Activated T-cell treated with anti-CD3 and anti-CD28 coated beads, Interleukin-2, amount 50 U/mL, for 4 hours (primary cell): ENCODE data around the gene CFDP1. TPM values are rescaled to one million over a fixed set of nuclear protein-coding genes. Genes with fewer than 3 reads are reported as not detected.

ENCODE experiments used
- ATAC-seq, 2 donors: fragments of 200-7000 bp; cut with Tn5 transposase; one replicate each; pipeline ENCODE4 v1.10.0; 2021
- DNase-seq: peaks from one replicate; pipeline ENCODE4 v3.0.0-alpha.2; 2020
- H3K27me3 Mint-ChIP-seq: one replicate; pipeline ENCODE4 v1.8.0; 2021; ENCODE audit warnings: low read depth, mixed read lengths
- H3K36me3 Mint-ChIP-seq: one replicate; pipeline ENCODE4 v1.8.0; 2022; ENCODE audit warnings: mixed read lengths; ENCODE audit not compliant: insufficient read depth
- H3K4me1 Mint-ChIP-seq: one replicate; pipeline ENCODE4 v1.8.0; 2021; ENCODE audit warnings: low read depth, mixed read lengths
- H3K4me3 Mint-ChIP-seq: one replicate; pipeline ENCODE4 v1.8.0; 2021; ENCODE audit warnings: mild to moderate bottlenecking, moderate library complexity, mixed read lengths
- H3K9me3 Mint-ChIP-seq: one replicate; pipeline ENCODE4 v1.8.0; 2021; ENCODE audit warnings: mixed read lengths
- total RNA-seq, 3 donors: library from RNA; stranded (reverse); gene quantifications; one replicate each; pipeline ENCODE4 v1.2.1, GENCODE V29; 2021

Gene CFDP1
- total RNA-seq, 3 donors from 2014 or later = 28.3 to 33.2 (median 28.6) TPM

DNA sequence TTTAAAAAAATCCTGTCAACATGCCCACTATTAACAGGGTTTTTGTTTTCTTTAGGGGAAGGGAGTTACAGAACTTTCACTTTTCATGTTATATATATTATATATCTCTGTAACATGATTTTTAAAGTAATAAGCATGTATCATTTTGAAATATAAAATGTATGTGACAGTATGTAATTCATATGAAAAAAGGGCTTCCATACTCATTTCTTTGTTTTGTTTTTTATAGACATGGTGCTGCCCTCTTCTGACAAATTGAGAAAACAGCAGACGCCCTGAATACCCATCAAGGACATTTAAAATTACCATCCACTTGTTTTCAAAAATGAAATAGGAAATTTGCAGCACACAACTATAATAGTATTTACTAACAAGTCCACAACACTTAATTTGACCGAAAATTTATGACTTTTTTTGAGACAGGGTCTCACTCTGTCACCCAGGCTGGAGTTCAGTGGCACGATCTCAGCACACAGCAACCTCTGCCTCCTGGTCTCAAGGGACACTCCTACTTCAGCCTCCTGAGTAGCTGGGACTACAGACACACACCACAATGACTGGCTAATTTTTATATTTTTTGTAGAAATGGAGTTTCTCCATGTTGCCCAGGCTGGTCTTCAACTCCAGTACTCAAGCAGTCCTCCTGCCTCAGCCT lies 30.4 kb downstream of the CFDP1 start:
- no peaks in the 10 kb centered on the region for H3K27me3 Mint-ChIP-seq
- no peak overlapping the region for H3K4me3 Mint-ChIP-seq
- peak; percentile 56 to 66 for ATAC-seq

DNA sequence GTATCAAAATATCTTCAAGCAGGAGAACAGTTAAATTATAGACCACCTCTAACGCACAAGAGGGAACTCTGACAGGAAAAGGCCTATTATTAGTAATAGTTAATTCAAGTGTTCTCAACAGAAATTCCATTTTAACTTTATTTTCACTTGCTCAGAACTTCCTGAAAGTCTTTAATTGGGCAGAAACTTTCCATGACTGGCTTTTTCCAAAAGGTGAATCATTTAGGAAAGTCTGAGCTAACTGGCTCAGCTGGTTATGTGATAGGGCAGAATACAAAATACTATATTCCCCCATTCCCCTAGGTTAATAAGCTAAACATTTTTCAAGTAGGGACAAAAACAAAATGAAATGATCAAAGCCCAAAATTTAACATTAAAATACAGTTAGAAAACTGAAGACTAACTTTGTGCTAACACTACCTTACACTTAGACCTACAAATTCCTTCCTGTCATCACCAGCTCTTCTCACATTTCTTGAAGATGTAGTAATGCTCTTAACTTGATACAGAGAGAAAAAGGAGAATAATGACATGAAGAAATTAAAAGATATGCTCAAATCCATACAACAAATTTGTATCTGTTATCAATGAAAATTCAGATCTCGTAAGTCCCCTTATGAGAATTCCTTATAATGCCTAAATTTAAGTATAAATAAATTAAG lies 31.0 kb downstream of the CFDP1 start:
- Mint-ChIP-seq H3K4me1 (peaks cover 16% of the 10 kb centered on the region), H3K9me3 (no peaks in the 10 kb centered on the region), H3K27me3 (no peaks in the 10 kb centered on the region), H3K36me3 (peaks cover 12% of the 10 kb centered on the region), H3K4me3 (no peak overlapping the region)
- ATAC-seq = no peak
- DNase-seq = no peak

More for the DNA sequence above, 30.4 kb downstream of the CFDP1 start:
- H3K9me3 Mint-ChIP-seq = no peaks in the 10 kb centered on the region
- H3K4me1 Mint-ChIP-seq = peaks cover 16% of the 10 kb centered on the region
- no peak for DNase-seq
- peaks cover 13% of the 10 kb centered on the region for H3K36me3 Mint-ChIP-seq

DNA sequence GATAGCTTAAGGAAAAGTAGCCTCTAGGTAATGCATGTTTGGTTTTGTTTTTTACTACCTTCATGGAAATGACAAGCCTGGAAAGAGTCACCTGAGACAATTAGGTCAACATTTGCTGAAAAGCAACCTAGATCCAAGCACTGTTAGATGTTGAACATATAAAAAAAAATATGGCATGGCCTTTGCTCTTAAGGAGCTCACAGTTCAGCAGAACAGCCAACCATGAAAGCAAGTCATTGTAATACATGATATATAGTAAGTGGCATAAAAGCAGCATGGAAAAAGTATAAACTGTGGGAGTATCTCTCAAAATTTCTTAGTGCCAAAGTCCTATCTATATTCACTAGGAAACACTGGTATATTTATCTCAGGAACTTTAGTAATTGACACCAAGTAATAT lies 31.6 kb downstream of the CFDP1 start:
- ATAC-seq (no peak), DNase-seq (no peak)
- H3K9me3 Mint-ChIP-seq = no peaks in the 10 kb centered on the region
- peaks cover 16% of the 10 kb centered on the region for H3K4me1 Mint-ChIP-seq
- no peak overlapping the region for H3K4me3 Mint-ChIP-seq
- H3K27me3 Mint-ChIP-seq = no peaks in the 10 kb centered on the region
- H3K36me3 Mint-ChIP-seq = peaks cover 12% of the 10 kb centered on the region

DNA sequence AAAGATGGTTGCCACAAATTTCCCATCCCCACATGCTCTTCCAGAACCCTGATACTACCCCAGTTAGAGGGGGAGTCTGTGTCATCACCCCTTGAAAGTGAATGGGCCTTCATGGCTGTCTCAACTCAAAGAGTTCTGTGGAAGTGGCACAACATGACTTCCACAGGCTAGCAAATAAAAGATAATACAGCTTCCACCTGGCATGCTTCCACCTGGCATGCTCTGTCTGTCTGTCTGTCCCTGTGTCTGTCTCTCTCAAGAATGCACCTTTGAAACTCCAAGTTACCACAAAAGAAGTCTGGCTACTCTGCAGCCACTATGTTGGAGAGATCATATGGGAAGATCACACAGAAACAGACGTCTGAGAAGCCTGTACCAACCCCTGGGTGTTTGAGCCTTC lies 35.0 kb downstream of the CFDP1 start:
- Mint-ChIP-seq H3K36me3 (peaks cover 21% of the 10 kb centered on the region), H3K4me3 (no peak overlapping the region), H3K27me3 (no peaks in the 10 kb centered on the region), H3K4me1 (peaks cover 16% of the 10 kb centered on the region), H3K9me3 (no peaks in the 10 kb centered on the region)
- DNase-seq = no peak
- ATAC-seq = no peak

DNA sequence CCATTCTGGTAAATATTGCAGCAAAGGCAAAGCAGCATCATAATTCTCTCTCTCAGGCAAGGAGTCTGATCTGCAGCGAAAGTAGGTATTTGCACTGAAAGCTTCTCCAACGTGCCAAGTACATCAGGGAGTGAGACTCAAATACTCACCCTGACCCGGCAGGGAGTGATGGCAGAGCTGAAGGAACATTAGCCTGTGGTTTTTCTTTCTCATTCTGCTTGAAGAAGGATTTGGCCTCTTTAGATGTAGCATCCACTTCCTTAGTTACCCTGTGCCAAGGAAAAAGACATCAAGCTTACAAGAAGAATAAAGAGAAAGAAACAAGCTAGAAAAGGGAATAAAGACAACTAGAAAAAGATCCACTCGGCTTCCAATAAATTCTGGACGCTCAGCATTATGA lies 38.4 kb downstream of the CFDP1 start:
- no peak for ATAC-seq
- peaks cover 32% of the 10 kb centered on the region for H3K36me3 Mint-ChIP-seq
- no peaks in the 10 kb centered on the region for H3K27me3 Mint-ChIP-seq

DNA sequence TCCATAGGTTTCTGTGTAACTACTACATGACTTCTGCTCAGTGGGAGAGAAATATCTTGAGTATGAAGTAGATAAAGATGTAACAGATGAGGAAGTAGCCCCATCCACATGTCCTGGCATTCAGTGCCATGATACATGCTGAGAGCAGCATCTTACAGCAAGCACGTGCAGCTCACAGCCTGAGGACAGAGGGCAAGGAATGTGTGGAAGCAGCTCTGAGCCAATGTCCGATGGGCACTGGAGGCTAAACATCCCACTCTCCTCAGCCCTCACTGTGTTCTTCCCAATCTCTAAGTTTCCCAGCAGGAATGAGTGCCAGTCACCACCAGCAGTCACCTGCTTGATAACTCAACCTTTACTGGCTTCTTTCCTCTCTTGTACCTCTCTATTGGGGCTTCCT lies 40.4 kb downstream of the CFDP1 start:
- H3K27me3 Mint-ChIP-seq = no peaks in the 10 kb centered on the region
- H3K9me3 Mint-ChIP-seq = no peaks in the 10 kb centered on the region
- DNase-seq = no peak
- no peak for ATAC-seq
- peaks cover 30% of the 10 kb centered on the region for H3K36me3 Mint-ChIP-seq
- peaks cover 4% of the 10 kb centered on the region for H3K4me1 Mint-ChIP-seq
- H3K4me3 Mint-ChIP-seq = no peak overlapping the region

More for the DNA sequence above, 38.4 kb downstream of the CFDP1 start:
- no peak for DNase-seq
- H3K9me3 Mint-ChIP-seq = no peaks in the 10 kb centered on the region
- no peak overlapping the region for H3K4me3 Mint-ChIP-seq
- no peaks in the 10 kb centered on the region for H3K4me1 Mint-ChIP-seq

DNA sequence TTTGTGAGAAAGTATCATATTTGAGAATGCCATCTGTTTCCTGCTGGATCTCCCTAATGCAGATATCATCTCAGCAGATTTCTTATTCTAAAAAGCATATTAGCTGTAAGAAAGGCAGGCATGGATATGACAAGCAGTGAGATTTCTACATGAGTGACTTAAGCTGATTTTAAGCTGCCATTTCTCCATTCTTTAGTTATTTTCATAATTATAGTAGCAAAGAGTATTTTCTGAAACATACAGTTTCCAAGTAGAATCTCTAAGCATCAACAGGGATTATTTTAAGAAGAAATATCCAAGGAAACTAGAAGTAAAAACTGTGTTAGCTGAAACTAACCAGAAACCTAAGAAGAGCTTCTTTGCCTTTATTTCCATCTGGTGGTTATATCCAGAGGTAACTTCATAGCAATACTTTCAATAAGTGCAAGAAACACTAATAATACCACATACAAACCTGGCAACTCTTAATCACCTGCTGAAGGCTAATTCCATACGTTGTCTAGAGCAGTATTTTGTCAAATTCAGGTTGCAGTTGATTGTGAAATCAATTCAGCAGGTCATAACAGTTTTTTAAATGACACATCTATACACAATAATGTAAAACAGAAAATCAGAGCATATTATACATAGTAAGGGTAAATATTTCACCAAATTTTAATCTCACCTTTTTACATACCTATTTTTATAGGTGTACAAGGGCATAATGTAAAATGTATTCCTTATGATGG lies 42.2 kb downstream of the CFDP1 start:
- Mint-ChIP-seq H3K4me3 (no peak overlapping the region), H3K27me3 (no peaks in the 10 kb centered on the region), H3K9me3 (no peaks in the 10 kb centered on the region), H3K36me3 (peaks cover 28% of the 10 kb centered on the region), H3K4me1 (peaks cover 4% of the 10 kb centered on the region)
- ATAC-seq = no peak
- no peak for DNase-seq

DNA sequence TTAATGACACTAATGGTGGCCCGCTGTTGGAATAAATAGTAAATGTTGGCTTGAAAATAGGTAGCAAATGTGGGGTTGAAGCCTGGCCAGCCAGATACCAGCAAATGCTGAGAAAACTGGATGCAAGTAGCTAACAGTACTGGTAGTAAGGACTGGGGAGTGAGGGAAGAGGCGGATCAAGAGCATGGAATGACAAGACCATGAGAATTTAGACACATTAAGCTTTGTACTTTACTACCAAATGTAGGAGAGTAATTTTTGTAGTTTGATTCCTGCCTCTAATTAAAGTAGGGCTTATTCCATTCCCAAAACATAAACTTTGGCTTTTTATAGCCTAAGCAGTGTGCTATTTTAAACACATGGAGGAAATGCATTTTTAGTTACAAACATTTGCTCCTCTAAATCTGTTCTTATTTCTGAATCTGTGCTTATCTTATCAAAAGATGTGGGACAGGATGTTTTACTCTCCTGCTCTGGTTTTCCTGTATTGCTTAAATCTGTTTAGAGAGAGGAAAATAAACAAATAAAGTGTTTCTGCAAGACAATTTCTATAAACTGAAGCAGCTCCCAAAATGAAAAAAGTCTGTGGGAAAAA lies 44.1 kb downstream of the CFDP1 start:
- no peaks in the 10 kb centered on the region for H3K27me3 Mint-ChIP-seq
- no peak overlapping the region for H3K4me3 Mint-ChIP-seq
- peaks cover 4% of the 10 kb centered on the region for H3K4me1 Mint-ChIP-seq
- ATAC-seq (no peak), DNase-seq (no peak)
- peaks cover 24% of the 10 kb centered on the region for H3K36me3 Mint-ChIP-seq
- H3K9me3 Mint-ChIP-seq = no peaks in the 10 kb centered on the region

DNA sequence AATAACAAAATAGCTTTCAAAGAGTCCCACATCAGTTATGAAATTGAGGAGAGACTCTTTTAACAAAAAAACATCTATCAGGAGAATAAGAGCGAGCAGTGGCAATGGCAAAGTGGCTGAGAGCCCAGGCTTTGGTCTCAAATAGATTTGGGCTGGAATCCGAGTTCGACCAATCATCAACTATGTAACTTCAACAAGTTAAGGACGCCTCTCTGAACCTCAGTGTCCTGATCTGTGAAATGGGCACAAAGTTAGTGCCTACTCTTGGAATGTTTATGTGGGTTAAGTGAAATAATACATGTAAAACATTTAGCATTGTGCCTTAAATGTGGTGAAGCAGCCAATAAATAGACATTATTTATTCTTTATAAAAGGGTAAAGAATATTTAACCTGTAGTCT lies 45.4 kb downstream of the CFDP1 start:
- Mint-ChIP-seq H3K9me3 (no peaks in the 10 kb centered on the region), H3K4me1 (peaks cover 4% of the 10 kb centered on the region), H3K4me3 (no peak overlapping the region), H3K36me3 (peaks cover 19% of the 10 kb centered on the region), H3K27me3 (no peaks in the 10 kb centered on the region)
- DNase-seq (no peak), ATAC-seq (no peak)

DNA sequence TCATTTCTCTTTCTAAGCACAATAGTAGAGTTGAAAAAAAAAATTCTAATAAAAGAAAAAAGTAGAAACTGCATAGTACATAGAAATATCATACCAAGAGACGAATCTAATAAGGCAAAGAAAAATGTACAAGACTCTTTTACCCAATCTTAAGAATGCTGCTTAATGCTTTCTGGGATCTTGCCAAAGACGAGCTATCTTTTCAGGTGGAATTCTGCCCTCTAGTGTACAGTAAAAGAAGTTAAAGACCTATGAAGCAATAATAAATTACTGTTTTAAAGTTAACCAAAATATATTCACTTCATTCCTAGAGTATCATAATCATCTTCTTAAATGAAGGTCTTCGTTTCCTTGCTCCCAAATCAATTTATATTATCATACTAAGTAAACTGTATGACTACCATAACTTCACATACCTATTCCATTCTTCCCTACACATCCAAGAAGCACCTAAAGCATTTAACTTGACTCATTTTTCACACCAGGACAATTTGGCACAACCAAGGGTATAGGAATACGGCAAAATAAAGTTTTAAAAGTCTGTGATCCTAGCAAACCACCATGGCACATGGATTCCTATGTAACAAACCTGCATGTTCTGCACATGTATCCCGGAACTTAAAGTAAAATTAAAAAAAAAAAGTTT lies 47.7 kb downstream of the CFDP1 start:
- Mint-ChIP-seq H3K27me3 (no peaks in the 10 kb centered on the region), H3K4me3 (no peak overlapping the region), H3K9me3 (no peaks in the 10 kb centered on the region), H3K36me3 (peaks cover 13% of the 10 kb centered on the region), H3K4me1 (peaks cover 24% of the 10 kb centered on the region)
- ATAC-seq (peak in 1 of 2 donors; percentile 54), DNase-seq (no peak)

DNA sequence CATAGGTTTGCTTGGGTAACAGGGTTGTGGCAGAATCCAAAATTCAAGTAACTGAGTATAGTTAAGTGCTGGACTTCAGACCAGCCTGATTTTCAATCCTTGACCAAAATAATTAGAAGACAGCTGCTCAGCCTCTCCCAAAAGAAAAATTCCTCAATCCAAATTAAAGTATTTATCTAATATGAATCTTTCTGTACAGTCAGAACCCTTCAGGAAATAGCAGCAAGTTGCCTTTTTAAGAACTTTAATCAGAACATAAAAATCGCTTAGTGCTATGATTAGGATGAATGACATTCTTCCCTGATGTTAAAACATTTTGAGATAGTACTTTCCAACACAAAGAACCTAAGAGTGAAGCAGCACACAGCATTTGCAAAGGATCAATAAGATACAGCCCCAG lies 50.2 kb downstream of the CFDP1 start:
- Mint-ChIP-seq H3K9me3 (no peaks in the 10 kb centered on the region), H3K36me3 (peaks cover 18% of the 10 kb centered on the region), H3K4me1 (peaks cover 45% of the 10 kb centered on the region), H3K27me3 (no peaks in the 10 kb centered on the region), H3K4me3 (no peak overlapping the region)
- DNase-seq (no peak), ATAC-seq (no peak)

DNA sequence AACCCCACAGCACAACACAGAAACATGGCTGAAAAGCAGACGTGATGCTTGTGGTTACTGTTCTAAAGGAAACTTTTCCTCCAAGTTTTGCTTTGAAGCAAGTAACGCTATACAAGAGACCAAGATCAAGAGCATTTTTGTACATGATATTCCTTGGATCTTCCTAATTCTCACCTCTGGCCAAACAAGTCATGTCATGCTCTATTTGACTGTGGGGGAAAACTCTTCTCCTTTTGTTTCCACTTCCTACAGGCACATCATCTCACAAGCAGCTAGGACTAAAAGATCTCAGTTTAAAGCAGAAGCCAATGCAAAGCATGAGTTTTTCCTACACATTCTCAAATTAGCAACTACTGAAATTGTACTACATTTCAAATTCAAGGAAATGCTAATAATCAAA lies 50.7 kb downstream of the CFDP1 start:
- ATAC-seq (no peak), DNase-seq (no peak)
- H3K4me3 Mint-ChIP-seq = no peak overlapping the region
- H3K36me3 Mint-ChIP-seq = peaks cover 23% of the 10 kb centered on the region
- peaks cover 49% of the 10 kb centered on the region for H3K4me1 Mint-ChIP-seq
- no peaks in the 10 kb centered on the region for H3K9me3 Mint-ChIP-seq
- no peaks in the 10 kb centered on the region for H3K27me3 Mint-ChIP-seq

DNA sequence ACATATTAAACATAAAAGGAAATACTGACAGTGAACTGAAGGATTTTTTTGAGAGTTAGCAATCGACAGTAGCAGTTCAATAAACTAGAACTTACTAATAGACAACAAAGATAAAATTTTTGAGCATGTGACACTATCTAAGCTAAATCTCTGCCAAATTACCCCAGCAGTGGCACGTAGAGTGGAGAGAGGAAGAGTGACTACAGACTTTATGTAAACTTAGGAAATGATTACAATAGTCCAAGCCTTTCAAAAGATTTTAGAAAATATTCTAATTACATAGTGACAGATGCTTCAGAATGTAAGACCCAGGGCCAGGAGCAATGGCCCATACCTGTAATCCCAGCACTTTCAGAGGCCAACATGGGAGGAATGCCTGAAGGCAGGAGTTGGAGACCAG lies 52.4 kb downstream of the CFDP1 start:
- H3K36me3 Mint-ChIP-seq = peaks cover 39% of the 10 kb centered on the region
- DNase-seq = no peak
- peak overlapping the region; percentile 72 for H3K4me3 Mint-ChIP-seq
- H3K27me3 Mint-ChIP-seq = no peaks in the 10 kb centered on the region
- H3K9me3 Mint-ChIP-seq = no peaks in the 10 kb centered on the region
- ATAC-seq = peak in 1 of 2 donors; percentile 27
- H3K4me1 Mint-ChIP-seq = peaks cover 53% of the 10 kb centered on the region
